Stimulated activated CD8-positive, alpha-beta memory T cell treated with anti-CD3 and anti-CD28 coated beads, Interleukin-2, amount 100 ng/mL, for 48 hours (primary cell): ENCODE results near the gene BMPER.
A peak's percentile ranks its signal among the peaks of the same experiment; 100 is the strongest.

ENCODE experiments used
- DNase-seq, 2 donors: peaks; one replicate each; pipeline ENCODE4 v3.0.0-alpha.2; 2020; ENCODE audit warnings: low read depth in 2 of 2

Gene BMPER

DNA sequence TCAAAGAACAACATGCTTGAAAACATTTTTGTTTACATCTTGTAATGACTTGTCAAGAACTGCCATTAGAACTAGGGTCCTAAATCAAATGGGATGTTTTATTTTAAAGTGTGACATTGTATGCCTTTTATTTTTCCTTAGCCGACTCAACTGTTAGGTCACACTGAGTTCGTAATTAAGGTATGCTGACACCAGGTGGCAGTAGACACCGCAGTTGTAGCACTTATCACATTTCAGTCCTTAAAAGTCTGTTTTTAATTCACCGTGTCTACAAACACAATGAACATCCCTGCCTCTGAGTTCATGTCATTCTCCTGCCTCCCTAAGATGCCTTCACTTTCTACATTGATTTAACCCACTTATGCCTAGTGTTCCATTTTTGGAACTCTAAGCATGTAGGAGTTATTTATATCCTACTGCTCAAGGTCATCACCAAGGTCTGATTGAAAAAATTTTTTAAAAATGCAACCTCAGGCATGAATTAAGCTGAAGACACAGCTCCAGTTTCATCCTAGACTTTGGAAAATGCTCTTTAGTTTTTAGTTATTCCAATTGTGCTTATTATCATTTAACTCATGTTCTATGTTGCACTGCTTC is 186.1 kb downstream of the BMPER start:
- DNase-seq = no peak

DNA sequence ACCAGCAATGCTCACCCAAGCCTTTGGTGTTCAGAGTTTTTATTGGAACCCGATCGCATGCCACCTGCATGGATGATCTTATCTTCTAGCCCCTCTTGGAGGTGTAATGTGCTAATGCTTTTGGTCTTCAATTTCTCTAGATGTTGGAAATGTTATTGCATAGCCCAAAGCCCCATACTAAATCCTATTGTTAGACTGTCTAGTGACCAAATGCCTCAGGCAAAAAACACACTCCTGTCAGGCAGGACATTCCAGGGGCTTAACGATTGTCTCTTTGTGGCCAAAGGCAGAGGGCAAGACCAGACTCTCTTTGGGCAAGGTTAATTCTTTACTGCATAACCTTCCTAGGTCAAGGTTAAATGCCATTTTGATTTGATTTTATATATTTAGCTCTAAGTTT is 187.9 kb downstream of the BMPER start:
- no peak for DNase-seq

DNA sequence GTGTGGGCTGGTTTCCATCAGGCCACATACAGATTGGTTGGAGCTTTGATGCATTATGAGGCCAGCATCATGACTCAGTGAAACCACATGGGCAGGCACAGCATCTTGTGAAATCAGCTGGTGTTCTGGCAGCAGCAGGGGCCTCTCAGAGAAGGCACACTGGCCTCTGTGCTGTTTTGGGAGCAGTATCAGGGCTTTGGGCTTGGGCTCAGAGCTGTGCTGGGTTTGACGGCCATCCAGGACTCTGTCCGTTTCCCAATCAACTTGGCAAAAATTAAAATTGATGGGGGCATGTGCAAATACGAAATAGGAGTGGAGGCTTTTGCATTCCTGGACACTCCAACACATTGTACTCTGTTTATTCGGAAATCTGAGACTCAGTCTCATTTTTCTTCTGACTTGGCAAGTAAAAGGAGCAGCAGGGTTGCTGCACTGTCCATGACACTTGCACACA is 190.9 kb downstream of the BMPER start:
- no peak for DNase-seq

DNA sequence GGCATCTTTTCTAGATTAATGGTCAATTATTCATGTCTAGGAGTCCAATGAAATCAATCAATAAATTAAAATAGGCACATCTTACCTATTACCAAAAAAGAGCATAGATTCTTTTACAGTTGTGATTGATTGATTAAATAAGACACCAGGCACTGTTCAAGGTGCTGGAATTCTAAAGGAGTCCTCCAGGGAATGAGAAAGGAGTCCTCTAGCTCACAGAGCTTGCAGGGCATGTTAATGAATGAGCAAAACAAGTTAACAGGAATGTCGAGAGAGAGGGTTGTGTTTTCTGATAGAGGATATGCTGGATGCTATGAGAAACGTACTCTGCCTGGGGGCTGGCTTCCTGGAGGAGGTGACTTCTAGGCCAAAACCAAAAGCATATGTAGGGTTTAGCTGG is 191.4 kb downstream of the BMPER start:
- no peak for DNase-seq

DNA sequence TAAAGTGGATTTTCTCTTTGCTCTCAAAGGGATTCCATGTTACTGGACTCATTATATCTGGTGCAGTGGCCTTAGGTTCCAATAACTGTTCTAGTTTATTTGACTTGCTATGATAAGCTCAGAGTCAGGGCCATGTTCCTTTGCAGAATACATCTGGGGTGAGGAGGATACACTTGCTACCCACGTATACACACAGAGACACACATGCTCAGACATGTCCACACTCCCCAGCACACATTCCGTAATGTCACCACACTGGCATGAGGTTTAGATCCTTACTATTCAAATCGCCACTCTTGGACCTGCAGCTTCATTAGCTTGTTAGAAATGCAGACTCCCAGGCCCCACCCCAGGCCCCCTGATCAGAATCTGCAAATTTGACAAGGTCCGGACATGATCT is 195.3 kb downstream of the BMPER start:
- no peak for DNase-seq

DNA sequence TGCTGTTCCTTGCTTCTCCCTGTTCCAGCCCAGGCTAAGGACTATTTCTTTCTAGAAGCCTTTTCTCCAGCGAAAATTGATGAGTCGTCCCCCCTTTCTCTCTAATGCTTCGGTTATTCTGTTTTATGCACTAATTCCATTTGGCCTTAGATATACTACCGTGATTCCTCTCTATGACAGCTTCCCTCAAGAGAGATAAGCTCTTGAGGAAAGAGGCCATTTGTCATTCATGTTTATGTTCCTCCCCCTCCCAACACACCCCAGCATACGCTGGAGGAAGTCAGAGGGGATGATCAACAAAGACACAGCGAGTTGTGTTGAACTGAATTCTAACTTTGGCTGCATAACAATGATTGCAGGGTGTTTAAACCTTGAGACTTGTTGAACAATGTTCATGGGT is 198.8 kb downstream of the BMPER start:
- DNase-seq = no peak

DNA sequence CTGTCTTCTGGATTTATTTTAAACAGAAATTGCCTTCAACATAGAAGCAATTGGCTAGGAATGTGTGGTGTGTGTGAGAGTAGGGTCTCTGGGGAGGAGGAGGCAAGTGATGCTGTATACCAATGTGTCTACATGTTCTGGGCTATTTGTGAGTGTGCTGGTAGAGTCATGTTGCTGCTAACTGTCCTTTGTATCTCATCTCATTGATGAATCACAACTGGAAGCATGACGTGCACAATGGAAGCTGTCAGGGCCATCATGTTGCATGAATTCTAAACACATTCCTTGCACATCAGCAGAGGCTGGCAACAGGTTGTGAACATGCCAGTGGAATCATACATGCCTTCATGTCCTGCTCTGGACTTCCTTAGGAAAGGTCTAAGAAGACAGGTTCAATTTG is 199.7 kb downstream of the BMPER start:
- DNase-seq = no peak

DNA sequence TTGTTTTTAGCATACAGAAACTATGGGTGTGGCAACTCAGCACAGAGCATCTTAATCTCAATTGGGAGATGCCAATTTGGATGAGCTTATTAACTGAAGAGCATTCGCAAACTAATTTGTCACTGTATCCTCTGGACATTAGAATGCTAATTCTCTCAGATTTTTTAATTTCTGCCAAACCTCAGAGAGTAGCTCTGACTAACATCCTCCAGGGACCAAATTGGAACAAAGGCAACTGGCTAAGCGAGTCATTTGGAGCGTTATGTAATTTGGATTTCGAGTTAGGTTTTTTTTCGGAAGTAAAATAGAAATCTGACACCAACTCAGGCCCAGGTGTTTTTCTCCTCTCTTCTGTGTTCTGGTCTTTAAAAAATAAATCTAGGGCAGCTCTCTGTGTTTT is 201.9 kb downstream of the BMPER start:
- no peak for DNase-seq

DNA sequence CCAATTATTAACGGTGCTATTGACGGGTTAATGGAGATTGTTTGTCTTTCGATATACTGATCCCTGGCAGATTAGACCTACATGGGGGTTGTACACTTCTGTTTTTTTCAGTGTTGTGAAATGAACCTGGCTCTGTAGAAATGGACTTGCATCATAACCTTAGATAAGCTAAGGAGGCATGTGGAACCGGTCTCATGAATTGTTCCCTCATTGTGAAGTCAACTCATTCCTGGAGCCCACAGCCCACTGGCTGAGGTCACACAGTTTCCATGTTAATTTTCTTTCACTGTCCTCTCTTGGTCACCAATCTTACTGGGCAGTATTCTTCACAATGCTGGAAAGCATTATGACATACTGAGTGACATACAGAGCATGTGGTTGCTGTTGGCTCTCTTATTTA is 202.8 kb downstream of the BMPER start:
- no peak for DNase-seq

DNA sequence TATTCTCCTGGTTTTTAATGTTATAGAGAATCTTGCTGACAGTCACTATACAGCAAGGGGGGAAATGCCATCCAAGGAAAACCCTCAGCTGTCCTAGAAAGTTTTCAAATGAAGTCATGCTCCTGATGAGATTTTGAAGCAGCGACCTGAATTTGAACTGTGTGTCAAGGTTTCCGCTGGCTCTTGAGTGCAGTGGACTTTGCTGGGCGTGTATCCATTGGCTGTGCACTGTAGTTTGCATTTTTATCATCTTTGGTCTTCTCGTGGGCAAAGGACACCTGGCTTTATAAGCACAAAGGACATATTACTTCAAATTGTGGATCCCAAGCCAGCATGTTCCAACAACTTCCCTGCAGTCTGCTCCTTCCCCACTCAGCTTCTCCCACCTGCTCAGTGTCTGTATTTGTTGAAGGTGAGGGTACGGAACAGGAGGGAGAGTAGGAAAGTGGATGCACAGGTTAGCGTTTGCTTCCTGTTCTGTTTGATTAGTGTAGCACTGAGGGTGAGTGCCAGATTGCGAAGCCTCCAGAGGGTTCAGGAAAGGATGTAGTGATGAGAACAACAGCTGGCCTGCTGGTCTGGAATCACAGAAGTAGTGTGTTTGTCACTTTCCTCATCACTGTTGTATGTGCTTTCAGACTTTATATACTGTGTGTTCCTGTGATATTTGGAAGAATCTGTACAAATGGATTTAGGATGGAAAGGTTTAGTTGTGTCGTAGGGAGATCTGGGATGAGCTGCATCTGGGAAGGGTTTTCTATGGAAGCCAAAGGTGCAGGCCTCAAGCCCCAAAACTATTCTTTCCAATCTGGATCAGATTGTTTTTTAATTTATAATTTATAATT is 204.8 kb downstream of the BMPER start:
- DNase-seq = no peak

DNA sequence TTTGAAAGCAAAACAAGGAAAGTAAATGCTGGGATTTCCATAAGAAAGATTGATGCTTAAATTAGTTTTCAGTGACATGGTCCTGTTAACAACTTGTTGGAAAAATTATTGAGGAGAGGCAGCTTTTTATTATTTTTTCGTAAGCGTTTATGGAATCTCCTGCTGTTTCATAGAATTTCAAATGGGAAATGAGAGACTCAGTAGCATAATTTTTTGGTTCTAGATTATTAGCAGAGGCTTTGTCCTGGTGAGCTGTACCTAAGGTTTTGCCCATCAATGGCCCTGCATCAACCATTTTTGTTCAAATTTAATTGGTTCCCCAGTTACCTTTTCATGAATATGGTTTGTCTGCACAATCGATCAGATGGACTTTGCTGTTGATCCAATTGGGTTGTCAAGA is 205.7 kb downstream of the BMPER start:
- DNase-seq = no peak

DNA sequence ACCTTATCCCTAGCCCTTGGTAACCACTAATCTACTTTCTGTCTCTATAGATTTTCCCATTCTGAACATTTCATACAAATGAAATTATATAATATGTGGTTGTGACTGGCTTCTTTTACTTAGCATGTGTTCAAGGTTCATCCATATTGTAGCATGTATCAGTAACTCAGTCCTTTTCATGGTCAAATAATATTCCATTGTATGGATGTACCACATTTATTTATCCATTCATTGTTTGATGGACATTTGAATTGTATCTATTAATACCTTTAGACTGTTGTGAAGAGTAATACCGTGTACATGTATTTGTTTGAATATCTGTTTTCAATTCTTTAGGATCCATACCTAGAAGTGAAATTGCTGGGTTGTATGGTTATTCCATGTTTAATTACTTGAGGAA is 210.2 kb downstream of the BMPER start:
- DNase-seq = no peak

DNA sequence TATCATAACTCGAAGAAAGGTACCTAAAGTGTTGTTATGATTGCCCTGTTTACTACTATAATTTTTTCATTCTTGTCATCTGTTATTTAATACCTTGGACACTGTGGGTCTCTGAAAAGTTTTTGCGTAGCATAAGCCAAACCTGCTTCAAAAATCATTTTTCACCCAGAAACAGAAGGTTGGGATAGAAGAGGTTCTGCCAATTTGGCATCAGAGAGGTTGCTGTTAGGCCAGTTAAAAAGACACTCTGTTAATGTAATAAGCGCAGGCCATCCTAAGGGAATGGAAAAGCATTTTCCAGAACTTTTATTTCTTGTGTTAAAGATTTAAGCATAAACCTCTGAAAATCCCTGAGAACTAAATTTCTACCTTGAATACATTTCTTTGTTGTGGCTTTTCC is 212.2 kb downstream of the BMPER start:
- DNase-seq = no peak

DNA sequence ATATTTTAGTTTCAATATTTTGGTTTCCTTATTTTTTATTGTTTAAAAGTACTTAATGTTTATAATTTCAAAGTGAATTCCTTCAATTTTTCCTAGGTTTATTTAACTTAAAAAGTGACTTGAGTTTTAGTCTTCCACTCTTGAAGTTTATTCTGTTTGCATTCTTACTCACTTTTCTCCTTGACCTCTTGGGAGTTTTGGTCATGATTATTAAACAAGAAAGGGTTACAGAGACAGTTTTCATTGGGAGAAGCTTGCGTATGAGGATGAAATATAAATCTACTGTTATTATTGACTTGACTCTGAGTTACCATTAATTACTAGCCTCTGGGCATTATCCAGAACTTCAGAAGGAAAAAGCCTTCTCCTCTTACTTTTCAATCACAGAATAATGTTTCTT is 216.0 kb downstream of the BMPER start:
- no peak for DNase-seq

DNA sequence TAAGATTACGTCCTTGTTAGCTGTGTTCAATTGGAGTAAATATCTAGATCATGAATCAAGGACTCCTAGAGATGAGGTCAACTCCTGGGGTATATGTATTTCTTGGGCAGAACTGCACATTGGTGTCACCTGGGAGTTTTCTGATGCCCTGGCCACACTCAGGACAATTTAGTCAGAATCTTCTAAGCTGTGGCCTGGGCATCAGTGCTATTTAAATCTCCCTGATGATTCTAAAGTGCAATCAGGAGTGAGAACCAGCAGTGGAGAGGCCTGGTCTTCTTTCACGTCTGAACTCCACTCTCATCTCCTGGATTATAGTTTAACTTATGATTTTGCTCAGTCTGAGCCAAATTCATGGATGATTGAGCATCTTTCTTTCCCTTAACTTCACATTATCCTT is 218.0 kb downstream of the BMPER start:
- no peak for DNase-seq

DNA sequence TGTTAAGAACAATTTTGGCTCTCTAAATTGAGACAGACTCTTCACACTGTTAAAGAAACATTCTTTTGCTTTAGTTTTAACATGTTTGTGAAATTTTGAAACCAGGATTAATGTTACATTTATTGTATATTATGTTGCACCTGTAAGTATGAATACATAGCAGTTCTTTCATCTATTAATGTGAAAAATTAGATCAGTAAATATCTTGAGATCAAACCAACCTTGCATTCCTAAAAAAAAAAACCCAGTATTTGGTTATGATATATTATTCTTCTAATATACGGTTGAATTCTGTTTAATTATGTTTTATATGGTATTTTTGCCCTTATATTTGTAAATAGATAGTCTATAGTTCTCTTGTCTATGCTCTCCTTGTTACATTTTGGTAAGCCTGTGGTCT is 219.4 kb downstream of the BMPER start:
- no peak for DNase-seq

DNA sequence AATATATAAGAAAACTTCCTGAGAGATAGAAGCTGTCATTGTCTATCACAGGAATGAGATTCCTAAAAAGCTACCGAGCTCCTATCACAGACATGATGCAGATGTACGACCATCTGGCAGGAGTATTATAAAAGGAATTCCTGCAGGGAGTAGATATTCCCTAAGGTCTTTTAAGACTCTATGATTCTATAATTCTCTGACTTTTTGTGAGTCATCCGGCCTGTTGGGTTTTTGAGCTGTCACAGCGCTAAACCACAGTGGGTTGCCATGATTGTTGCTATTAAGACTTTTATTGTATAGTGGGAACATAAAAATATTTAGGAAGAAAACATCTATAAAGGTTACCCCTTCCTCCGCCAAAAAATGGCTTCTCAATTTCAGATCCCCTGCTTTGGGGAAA is 223.4 kb downstream of the BMPER start:
- no peak for DNase-seq

DNA sequence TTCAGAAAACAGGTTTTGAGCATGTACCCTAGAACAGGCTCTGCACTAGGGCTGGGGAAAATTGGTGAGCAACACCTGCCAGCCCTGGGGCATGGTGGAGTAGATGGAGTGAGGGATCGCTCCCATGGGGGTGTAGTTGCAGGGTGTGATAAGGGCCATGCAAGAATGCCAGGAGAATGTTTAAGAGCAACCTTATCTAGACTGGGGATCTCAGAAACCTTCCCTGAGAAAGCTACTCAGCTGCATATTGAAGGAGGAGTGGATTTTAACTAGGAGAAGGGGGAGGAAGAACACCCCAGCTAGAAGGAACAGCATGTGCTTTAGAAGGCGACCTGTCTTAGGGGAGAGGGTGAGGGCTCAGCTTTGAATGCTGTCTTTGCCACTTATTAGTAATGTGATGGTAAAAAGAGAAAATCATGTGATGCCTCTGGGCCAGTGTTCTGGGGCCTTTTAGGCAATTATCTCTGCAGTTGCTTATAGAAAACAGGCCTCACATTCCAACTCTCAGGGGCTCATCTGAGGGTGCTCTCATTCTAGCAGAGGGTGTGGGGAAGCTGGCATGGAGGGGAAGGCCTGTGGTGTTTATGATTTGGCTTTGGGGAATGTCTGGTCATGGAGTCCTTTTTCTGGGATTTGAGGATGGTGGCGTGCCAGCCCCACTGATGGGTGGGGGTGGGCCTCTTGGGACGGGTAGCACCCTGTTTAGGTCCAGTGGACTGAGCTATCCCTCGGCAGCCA is 225.4 kb downstream of the BMPER start:
- DNase-seq = no peak

DNA sequence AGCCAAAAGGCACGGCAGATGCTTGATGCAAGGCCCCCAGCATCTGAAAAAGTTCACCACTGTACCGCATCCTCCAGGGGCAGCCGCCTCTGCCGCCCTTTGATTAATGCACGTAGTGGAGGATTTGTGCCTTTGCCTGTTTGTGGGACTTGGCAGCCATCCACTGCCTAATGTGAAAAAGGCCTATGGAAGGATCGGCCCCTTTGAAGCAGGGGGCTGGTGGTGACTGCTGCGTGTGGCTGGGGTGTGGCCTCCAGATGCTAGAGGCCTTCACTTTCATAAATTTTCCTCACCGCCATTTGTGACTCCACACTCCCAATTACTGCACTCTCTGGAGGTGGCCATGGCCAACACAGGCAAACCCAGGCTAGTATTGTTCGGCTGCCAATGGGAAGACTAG is 226.0 kb downstream of the BMPER start:
- DNase-seq = no peak

DNA sequence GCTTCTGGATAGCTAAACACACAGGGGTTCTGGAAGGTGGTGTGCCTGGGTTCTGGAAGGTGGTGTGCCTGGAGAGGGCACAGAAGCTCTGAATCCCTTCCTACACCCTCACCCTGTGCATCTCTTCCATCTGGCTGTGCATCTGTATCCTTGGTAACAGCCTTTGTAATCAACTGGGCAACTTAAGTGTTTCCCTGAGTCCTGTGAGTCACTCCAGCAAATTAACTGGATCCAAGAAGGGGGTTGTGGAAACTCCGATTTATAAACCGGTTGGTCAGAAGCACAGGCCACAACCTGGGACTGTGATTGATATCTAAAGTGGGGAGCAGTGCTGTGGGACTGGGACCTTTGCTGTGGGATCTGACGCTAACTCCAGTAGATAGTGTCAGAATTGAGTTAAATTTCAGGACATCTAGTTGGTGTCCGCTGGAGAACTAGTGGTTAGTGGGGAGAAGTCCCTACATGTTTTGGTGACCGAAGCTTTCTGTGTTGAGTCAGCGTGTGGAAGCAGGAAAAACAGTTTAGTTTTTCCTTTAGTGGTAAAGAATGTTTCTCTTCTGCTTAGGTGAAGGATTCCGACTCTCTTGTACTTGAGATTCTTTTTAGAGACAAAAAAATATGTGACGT is 228.1 kb downstream of the BMPER start:
- DNase-seq = no peak

DNA sequence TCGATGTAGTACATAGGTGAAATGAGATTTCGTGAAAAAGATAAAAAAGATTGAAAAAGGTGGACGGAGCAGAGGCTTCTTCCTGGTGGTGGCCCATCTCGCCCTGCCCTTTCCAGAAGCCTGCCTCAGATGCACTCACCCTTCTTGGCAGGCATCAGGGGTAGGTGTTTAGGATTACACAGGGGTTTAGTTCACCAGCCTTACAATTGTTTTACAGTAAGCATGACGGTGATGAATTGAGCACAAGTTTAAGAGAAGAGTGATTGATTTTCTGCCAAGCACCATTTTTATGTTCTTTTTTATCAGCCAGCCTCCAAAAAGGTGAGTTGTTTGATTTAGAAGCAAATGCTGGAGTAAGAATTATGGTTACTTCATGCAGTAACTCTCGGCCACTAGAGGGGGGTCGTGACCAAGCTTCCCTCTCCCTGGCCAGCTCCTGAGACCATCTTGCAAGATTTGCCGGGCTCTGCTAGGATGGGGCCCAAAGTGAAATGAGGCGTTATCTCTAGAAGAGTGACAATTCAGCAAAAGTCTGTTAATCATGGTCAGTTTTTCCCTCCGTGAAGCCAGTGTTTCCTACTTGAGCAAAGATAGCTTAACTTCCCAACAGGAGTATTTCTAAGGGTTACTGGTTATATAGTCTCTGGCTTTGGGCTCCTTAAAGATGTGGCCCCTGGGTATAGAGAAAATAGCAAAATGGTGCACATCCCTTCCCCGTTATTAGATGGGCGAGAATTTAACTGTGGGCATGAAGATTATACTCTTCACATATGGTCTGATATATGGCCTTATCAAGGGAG is 228.8 kb downstream of the BMPER start:
- peak in 1 of 2 donors; percentile 15 for DNase-seq

DNA sequence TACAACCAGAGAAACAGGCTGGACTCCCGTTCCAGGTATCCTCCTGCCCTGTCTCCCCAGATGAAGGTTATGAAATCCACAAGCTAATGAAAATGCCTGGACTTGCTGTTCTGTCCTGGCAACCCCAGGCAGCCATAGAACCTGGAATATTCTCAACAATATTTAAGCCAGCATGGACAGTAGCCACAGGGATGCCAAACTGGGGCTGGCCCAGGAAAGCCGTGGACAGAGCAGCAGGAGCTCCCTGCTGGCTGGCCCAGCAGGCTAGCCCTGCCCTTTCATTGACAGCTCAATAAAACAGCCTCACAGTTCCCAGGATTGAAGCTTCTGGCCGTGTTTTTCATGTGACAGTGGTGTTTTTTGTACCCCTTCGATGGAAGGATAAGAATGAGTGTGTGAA is 230.6 kb downstream of the BMPER start:
- no peak for DNase-seq
